H1 (cell line): ENCODE data around the gene TMPRSS13. TPM values are rescaled to one million over a fixed set of nuclear protein-coding genes. Genes with fewer than 3 reads are reported as not detected.
"Not testable (repeated sequence)": the region's sequence is repeated elsewhere in the genome, so short reads cannot be mapped to it uniquely, and the experiment has no call there.

Experiments
- CTCF ChIA-PET: fragments of 300-600 bp; sonication (Branson Sonifier 250); formaldehyde crosslinking; loops from one replicate; lab custom pipeline; 2021; ENCODE audit not compliant: partially characterized antibody; lab: Charles Lee
- POLR2A ChIA-PET: fragments of 300-600 bp; sonication (Branson Sonifier 250); formaldehyde crosslinking; loops from one replicate; lab custom pipeline; 2021; ENCODE audit warnings: inconsistent platforms; ENCODE audit not compliant: partially characterized antibody; lab: Charles Lee
- DNase-seq, 2 experiments: peaks; one replicate each; pipeline versions ENCODE4 v3.0.0 to v3.0.0-alpha.2; 2010 to 2022; ENCODE audit warnings: low spot score in 2 of 2, low read depth in 1 of 2, mixed read lengths in 1 of 2
- FAIRE-seq: peaks from 2 replicates; lab custom pipeline; 2011; peaks lifted over from hg19 to GRCh38; lab: Jason Lieb, UNC
- H2AFZ ChIP-seq: 2 replicates; pipeline ENCODE4 v1.8.1; 2012; ENCODE audit warnings: low read length, inconsistent platforms
- H2AK5ac ChIP-seq: 2 replicates; pipeline ENCODE4 v1.6.1; 2013; ENCODE audit warnings: low read depth, low read length
- H2BK120ac ChIP-seq: replicated peaks from 2 replicates; pipeline ENCODE3; 2013; ENCODE audit warnings: low read depth, low read length, inconsistent platforms
- H2BK12ac ChIP-seq: 2 replicates; pipeline ENCODE4 v1.6.1; 2013; ENCODE audit warnings: low read depth, low read length
- H2BK15ac ChIP-seq: 2 replicates; pipeline ENCODE4 v1.6.1; 2013; ENCODE audit warnings: low read length
- H2BK20ac ChIP-seq: 2 replicates; pipeline ENCODE4 v1.6.1; 2013; ENCODE audit warnings: low read length
- H2BK5ac ChIP-seq: 2 replicates; pipeline ENCODE4 v1.6.1; 2013; ENCODE audit warnings: low read depth, low read length
- H3K14ac ChIP-seq: 2 replicates; pipeline ENCODE4 v1.6.1; 2013; ENCODE audit warnings: inconsistent platforms; ENCODE audit not compliant: insufficient read length
- H3K18ac ChIP-seq: 2 replicates; pipeline ENCODE4 v1.6.1; 2013; ENCODE audit warnings: low read length; ENCODE audit errors: extremely low read depth
- H3K23ac ChIP-seq: 2 replicates; pipeline ENCODE4 v1.6.1; 2013; ENCODE audit warnings: inconsistent platforms; ENCODE audit not compliant: insufficient read length
- H3K23me2 ChIP-seq: 2 replicates; pipeline ENCODE4 v1.6.1; 2013; ENCODE audit warnings: low read depth, low read length
- H3K27ac ChIP-seq: 2 replicates; pipeline ENCODE4 v1.6.1; 2011; ENCODE audit warnings: low read depth, low read length, inconsistent platforms
- H3K27me3 ChIP-seq, 4 experiments: replicated peaks in 1 of 4; 1 replicate in 1 of 4; 2 replicates in 3 of 4; pipeline versions ENCODE4 v1.6.1 to v1.8.1; 2011 to 2013; ENCODE audit warnings: low read length in 3 of 4, mild to moderate bottlenecking in 3 of 4, inconsistent platforms in 2 of 4, mixed read lengths in 2 of 4, moderate library complexity in 1 of 4; ENCODE audit not compliant: control insufficient read depth in 3 of 4, insufficient read depth in 3 of 4; ENCODE audit errors: extremely low read depth in 1 of 4
- H3K36me3 ChIP-seq, 4 experiments: 2 replicates each; pipeline versions ENCODE4 v1.6.1 to v1.8.1; 2011 to 2013; ENCODE audit warnings: mild to moderate bottlenecking in 4 of 4, low read length in 3 of 4, moderate library complexity in 2 of 4, control low read depth in 1 of 4, inconsistent platforms in 1 of 4; ENCODE audit not compliant: insufficient read depth in 4 of 4, control insufficient read depth in 2 of 4
- H3K4ac ChIP-seq: replicated peaks from 2 replicates; pipeline ENCODE3; 2013; ENCODE audit warnings: low read length, low read depth, mixed read lengths, inconsistent platforms; ENCODE audit not compliant: insufficient read length
- H3K4me1 ChIP-seq, 4 experiments: replicated peaks in 1 of 4; 1 replicate in 1 of 4; 2 replicates in 3 of 4; pipeline versions ENCODE4 v1.6.1 to v1.8.1; 2011 to 2013; ENCODE audit warnings: low read length in 3 of 4, inconsistent platforms in 2 of 4, mixed read lengths in 1 of 4; ENCODE audit not compliant: insufficient read depth in 4 of 4, control insufficient read depth in 3 of 4
- H3K4me2 ChIP-seq, 2 experiments: 2 replicates each; pipeline versions ENCODE4 v1.6.1 to v1.8.1; 2011 to 2013; ENCODE audit warnings: low read depth in 2 of 2, low read length in 2 of 2, control low read depth in 1 of 2, inconsistent platforms in 1 of 2, mild to moderate bottlenecking in 1 of 2; ENCODE audit not compliant: insufficient read depth in 1 of 2
- H3K4me3 ChIP-seq, 4 experiments: fragments of 200-600, 300-600 bp in 1 of 4; sonication (generic), shearing (Covaris generic), sonication (Bioruptor Twin) in 1 of 4; 2 replicates each; pipeline versions ENCODE4 v1.5.1 to v1.8.1; 2011 to 2016; ENCODE audit warnings: low read length in 4 of 4, low read depth in 3 of 4, control low read depth in 2 of 4, inconsistent platforms in 2 of 4, mild to moderate bottlenecking in 2 of 4, mixed read lengths in 1 of 4, moderate library complexity in 1 of 4; ENCODE audit not compliant: insufficient read depth in 2 of 4; ENCODE audit errors: extremely low read depth in 1 of 4
- H3K56ac ChIP-seq: replicated peaks from 2 replicates; pipeline ENCODE3; 2013; ENCODE audit warnings: low read depth, mild to moderate bottlenecking, mixed read lengths, low read length, inconsistent platforms; ENCODE audit not compliant: insufficient read length
- H3K79me1 ChIP-seq: 2 replicates; pipeline ENCODE4 v1.6.1; 2013; ENCODE audit warnings: low read depth, low read length, control low read depth
- H3K79me2 ChIP-seq, 2 experiments: 2 replicates each; pipeline versions ENCODE4 v1.6.1 to v1.8.1; 2012 to 2013; ENCODE audit warnings: low read length in 2 of 2, mild to moderate bottlenecking in 2 of 2, inconsistent platforms in 1 of 2; ENCODE audit not compliant: insufficient read depth in 2 of 2, control insufficient read depth in 1 of 2
- H3K9ac ChIP-seq, 4 experiments: replicated peaks in 1 of 4; 1 replicate in 1 of 4; 2 replicates in 3 of 4; pipeline versions ENCODE4 v1.6.1 to v1.8.1; 2011 to 2013; ENCODE audit warnings: low read depth in 3 of 4, low read length in 3 of 4, control low read depth in 2 of 4, mild to moderate bottlenecking in 2 of 4, moderate library complexity in 2 of 4, inconsistent platforms in 1 of 4; ENCODE audit errors: extremely low read depth in 1 of 4
- H3K9me3 ChIP-seq, 2 experiments: 2 replicates each; pipeline versions ENCODE4 v1.6.1 to v1.8.1; 2012 to 2013; ENCODE audit warnings: mild to moderate bottlenecking in 2 of 2, moderate library complexity in 2 of 2, control low read depth in 1 of 2, inconsistent platforms in 1 of 2, low read depth in 1 of 2, low read length in 1 of 2, mixed read lengths in 1 of 2; ENCODE audit not compliant: insufficient read depth in 2 of 2
- H4K20me1 ChIP-seq, 2 experiments: replicated peaks in 1 of 2; 2 replicates each; pipeline versions ENCODE3 to v1.8.1; 2011 to 2013; ENCODE audit warnings: inconsistent platforms in 2 of 2, low read length in 2 of 2, mild to moderate bottlenecking in 1 of 2; ENCODE audit not compliant: insufficient read depth in 2 of 2, control insufficient read depth in 1 of 2
- H4K5ac ChIP-seq: 2 replicates; pipeline ENCODE4 v1.6.1; 2013; ENCODE audit warnings: low read length, low read depth, mixed read lengths, inconsistent platforms; ENCODE audit not compliant: insufficient read length
- H4K8ac ChIP-seq: 2 replicates; pipeline ENCODE4 v1.8.0; 2013; ENCODE audit warnings: mild to moderate bottlenecking, moderate library complexity, low read length, inconsistent platforms; ENCODE audit not compliant: insufficient read depth; ENCODE audit errors: extremely low read depth
- H4K91ac ChIP-seq: replicated peaks from 2 replicates; pipeline ENCODE3; 2013; ENCODE audit warnings: low read length, mixed read lengths, inconsistent platforms; ENCODE audit not compliant: insufficient read length
- BRCA1 ChIP-seq: IDR thresholded peaks from 2 replicates; pipeline ENCODE4 v1.6.1; 2012; ENCODE audit warnings: low read depth, low read length, improper control_type of control experiment
- EP300 ChIP-seq, 2 experiments: IDR thresholded peaks; 1 replicate in 1 of 2; 2 replicates in 1 of 2; pipeline ENCODE4 v1.6.1; 2011 to 2012; ENCODE audit warnings: low read depth in 2 of 2, low read length in 2 of 2, mild to moderate bottlenecking in 2 of 2, borderline replicate concordance in 1 of 2, inconsistent platforms in 1 of 2, moderate library complexity in 1 of 2
- WGBS, 2 experiments: shearing (Covaris generic) in 1 of 2; methylation state at CpG; one replicate each; pipeline versions ENCODE4 v1.1.6 to v1.1.7; 2013 to 2015; ENCODE audit warnings: low lambda C conversion rate in 2 of 2, mixed read lengths in 2 of 2, inconsistent platforms in 1 of 2, low coverage in 1 of 2, missing lambda C conversion rate in 1 of 2; ENCODE audit not compliant: insufficient replicate concordance in 2 of 2, insufficient coverage in 1 of 2, insufficient read length in 1 of 2; ENCODE audit errors: extremely low coverage in 1 of 2, missing lambda C conversion rate in 1 of 2; 5-methylcytosine and 5-hydroxymethylcytosine counted together
- polyA plus RNA-seq, 7 experiments: library from polyadenylated mRNA; depleted of rRNA in 3 of 7; stranded (reverse) in 5 of 7; unstranded in 2 of 7; fragments of >200 nt in 5 of 7; fragments of 200-250 nt in 2 of 7; gene quantifications; 1 replicate in 5 of 7; 2 replicates in 1 of 7; 4 replicates in 1 of 7; pipeline versions ENCODE4 v1.2.1 to v1.2.3, GENCODE V29; 2011 to 2013; ENCODE audit warnings: missing spikeins in 2 of 7, mixed read lengths in 2 of 7
- total RNA-seq: library from RNA; stranded (reverse); fragmentation: NEBNext Ultra II Directional; extraction: Animal tissue kit (Norgen Biotek cat#: 25700); gene quantifications from 2 replicates; pipeline ENCODE4 v1.2.1, GENCODE V29; 2021

The TMPRSS13 gene
- total and polyA plus RNA-seq, 2 of the 8 experiments (the other 6 are each of a cell fraction or from before 2014, with no cell fraction given): 0.61 to 0.79 TPM

DNA sequence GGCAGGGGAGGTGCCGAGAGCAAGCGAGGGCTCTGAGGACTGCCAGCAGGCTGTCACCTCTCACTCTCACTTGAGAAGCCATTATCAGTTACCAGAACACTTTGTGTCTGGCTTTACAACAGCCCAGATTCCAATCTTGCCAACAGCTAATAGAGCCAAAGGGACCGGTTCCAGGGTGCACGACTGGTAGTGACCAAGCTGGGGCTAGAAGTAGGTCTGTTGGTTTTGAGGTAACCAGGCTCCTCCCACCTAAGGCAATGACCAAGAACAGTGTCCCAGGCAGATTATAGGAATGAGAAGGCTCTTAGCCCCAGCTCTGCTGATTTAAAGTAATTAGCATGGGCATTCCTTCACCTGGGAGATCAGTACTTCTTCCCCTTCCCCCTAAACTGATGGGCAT, 49.8 kb upstream of the TMPRSS13 start (continued):
- TF ChIP-seq BRCA1 (no peak), EP300 (IDR thresholded peaks at IDR 0.05; ENCODE audit: borderline replicate concordance in 1 of 2, low read depth in 2 of 2, low read length in 2 of 2) (no peak)
- TF ChIP-seq, all 59 proteins: peak for 0

DNA sequence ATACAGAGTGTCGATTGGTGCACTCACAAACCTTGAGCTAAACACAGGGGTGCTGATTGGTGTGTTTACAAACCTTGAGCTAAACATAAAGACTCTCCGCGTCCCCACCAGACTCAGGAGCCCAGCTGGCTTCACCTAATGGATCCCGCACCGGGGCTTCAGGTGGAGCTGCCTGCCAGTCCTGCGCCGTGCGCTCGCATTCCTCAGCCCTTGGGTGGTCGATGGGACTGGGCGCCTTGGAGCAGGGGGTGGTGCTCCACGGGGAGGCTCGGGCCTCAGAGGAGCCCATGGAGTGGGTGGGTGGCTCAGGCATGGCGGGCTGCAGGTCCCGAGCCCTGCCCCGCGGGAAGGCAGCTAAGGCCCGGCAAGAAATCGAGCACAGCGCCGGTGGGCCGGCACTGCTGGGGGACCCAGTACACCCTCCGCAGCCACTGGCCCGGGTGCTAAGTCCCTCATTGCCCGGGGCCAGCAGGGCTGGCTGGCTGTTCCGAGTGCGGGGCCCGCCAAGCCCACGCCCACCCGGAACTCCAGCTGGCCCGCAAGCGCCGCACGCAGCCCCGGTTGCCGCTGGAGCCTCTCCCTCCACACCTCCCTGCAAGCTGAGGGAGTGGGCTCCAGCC, 49.2 kb upstream of the TMPRSS13 start:
- POLR2A ChIA-PET, FAIRE-seq, H3K4me3 ChIP-seq, H3K23ac ChIP-seq, H4K5ac ChIP-seq, H3K79me2 ChIP-seq, H2AK5ac ChIP-seq, H2BK120ac ChIP-seq, H3K27ac ChIP-seq, H3K79me1 ChIP-seq, H3K56ac ChIP-seq, H2AFZ ChIP-seq, H4K8ac ChIP-seq, H2BK12ac ChIP-seq, H3K4me2 ChIP-seq, H2BK5ac ChIP-seq, H3K14ac ChIP-seq, H3K27me3 ChIP-seq, H4K91ac ChIP-seq, H3K4ac ChIP-seq, H3K18ac ChIP-seq, H3K23me2 ChIP-seq, DNase-seq, H2BK15ac ChIP-seq, H3K4me1 ChIP-seq, H3K9me3 ChIP-seq, H2BK20ac ChIP-seq, H4K20me1 ChIP-seq, H3K9ac ChIP-seq, H3K36me3 ChIP-seq: not testable (repeated sequence)
- 90% methylated on average over 18 of the region's 36 CpGs; no CpG with 5 or more reads in 1 of the 2 experiments for WGBS, 2 experiments
- CTCF ChIA-PET: interaction anchor here (0.6 to 1.7 kb wide), 5 partner anchors 32 to 307 kb away, joined by 3 to 5 read pairs (median 3); no protein-coding TSS in a partner anchor
